Measurements from ENCODE around the gene MAP3K15. TPM values are rescaled to one million over a fixed set of nuclear protein-coding genes. Genes with fewer than 3 reads are reported as not detected.

Gene MAP3K15
- total RNA-seq, 1 experiment from 2014 or later = 0.06 TPM

DNA sequence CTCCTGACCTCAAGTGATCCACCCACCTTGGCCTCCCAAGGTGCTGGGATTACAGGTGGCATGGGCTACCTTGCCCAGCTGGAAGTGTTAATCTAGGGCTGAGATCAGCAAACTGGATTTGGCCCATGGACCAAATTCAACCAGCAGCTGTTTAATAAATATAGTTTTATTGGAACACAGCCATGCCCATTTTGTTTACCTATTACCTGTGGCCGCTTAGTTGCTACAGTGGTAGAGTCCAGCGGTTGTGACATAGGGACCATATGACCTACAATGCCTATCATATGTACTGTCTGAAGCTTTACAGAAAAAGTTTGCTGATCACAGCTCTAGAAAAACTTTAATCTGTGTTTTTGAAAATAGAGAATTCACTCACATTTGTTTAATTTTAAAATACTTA lies 188.7 kb downstream of the MAP3K15 start:
- CTCF ChIA-PET = no interaction called here
- no peak for DNase-seq (ENCODE audit: low spot score)
- POLR2A ChIA-PET (ENCODE audit: low non-redundant PET) = no interaction called here
- H3K27ac ChIP-seq (ENCODE audit: low read depth, low read length, poor library complexity, severe bottlenecking) = no peak overlapping the region
- H3K27me3 ChIP-seq (replicated peaks; ENCODE audit: insufficient read depth, low read depth, low read length, poor library complexity) = no peaks in the 10 kb centered on the region
- TF ChIP-seq EZH2 (IDR thresholded peaks at IDR 0.05; ENCODE audit: borderline replicate concordance, low read depth, low read length, poor library complexity, severe bottlenecking) = no peak
- TF ChIP-seq, protein P1, sequence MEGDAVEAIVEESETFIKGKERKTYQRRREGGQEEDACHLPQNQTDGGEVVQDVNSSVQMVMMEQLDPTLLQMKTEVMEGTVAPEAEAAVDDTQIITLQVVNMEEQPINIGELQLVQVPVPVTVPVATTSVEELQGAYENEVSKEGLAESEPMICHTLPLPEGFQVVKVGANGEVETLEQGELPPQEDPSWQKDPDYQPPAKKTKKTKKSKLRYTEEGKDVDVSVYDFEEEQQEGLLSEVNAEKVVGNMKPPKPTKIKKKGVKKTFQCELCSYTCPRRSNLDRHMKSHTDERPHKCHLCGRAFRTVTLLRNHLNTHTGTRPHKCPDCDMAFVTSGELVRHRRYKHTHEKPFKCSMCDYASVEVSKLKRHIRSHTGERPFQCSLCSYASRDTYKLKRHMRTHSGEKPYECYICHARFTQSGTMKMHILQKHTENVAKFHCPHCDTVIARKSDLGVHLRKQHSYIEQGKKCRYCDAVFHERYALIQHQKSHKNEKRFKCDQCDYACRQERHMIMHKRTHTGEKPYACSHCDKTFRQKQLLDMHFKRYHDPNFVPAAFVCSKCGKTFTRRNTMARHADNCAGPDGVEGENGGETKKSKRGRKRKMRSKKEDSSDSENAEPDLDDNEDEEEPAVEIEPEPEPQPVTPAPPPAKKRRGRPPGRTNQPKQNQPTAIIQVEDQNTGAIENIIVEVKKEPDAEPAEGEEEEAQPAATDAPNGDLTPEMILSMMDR (conservative IDR thresholded peaks at IDR 0.05; ENCODE audit: low read depth, low read length) = no peak
- H3K4me1 ChIP-seq (ENCODE audit: insufficient read depth, low read length, poor library complexity, severe bottlenecking) = no peaks in the 10 kb centered on the region
- BruUV-seq (replicated peaks) = no TSS peak
- no peaks in the 10 kb centered on the region for H3K9me3 ChIP-seq (ENCODE audit: low read depth, low read length, poor library complexity, severe bottlenecking)
- no peaks in the 10 kb centered on the region for H3K36me3 ChIP-seq (ENCODE audit: insufficient read depth, low read length, poor library complexity, severe bottlenecking)
- intact Hi-C loops (cut with micrococcal nuclease; ENCODE audit: unreplicated experiment) = no loop called here
- H3K4me3 ChIP-seq (ENCODE audit: low read depth, low read length, poor library complexity, severe bottlenecking) = no peak overlapping the region

Other genes with a start within 250 kb of the MAP3K15 start
- gene PDHA1, start 171.6 kb downstream of the MAP3K15 start, total RNA-seq (2021) = 350 and 367 TPM in 2 replicates